ENCODE results near the gene TBC1D16.
"Not testable (repeated sequence)": the region's sequence is repeated elsewhere in the genome, so short reads cannot be mapped to it uniquely, and the experiment has no call there.

Gene TBC1D16

DNA sequence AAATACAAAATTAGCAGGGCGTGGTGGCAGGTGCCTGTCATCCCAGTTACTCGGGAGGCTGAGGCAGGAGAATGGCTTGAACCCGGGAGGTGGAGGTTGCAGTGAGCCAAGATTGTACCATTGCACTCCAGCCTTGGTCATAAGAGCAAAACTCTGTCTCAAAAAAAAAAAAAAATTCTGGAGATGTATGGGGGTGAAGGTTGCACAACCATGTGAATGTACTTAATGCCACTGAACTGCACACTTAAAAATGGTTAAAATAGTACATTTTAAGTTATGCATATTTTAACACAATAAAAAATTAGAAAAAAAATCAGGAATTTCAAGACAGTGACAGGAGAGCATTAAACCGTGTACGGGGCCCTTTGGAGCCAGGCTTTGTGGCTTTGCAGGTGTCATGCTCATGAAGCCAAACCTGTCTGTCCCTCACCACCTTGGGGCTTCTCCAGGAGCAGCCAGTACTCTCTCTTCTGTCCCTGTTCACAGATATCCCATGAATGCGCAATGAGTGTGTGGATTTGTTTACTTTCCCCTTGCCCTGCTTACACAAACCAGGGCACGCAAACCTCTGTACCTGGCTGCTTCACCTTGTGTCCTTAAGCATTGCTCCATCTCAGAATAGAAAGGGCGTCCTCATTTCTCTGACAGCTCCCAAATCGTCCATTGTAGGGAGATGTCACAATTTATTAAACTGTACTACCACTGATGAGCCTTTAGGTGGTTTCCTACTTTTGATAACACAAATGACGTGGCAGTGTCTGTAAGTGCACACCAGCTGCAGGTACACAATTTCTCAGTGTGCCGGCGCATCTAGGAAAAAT is 138.2 kb downstream of the TBC1D16 start:
- DNase-seq, result no peak

- not testable (repeated sequence) for DNase-seq
Observed at GRCh38 chr17:79893457-79893856, 142.2 kb downstream of the TBC1D16 start.

GRCh38 chr17:79892457-79893241 is 143.0 kb downstream of the TBC1D16 start:
- DNase-seq, result no peak

DNA sequence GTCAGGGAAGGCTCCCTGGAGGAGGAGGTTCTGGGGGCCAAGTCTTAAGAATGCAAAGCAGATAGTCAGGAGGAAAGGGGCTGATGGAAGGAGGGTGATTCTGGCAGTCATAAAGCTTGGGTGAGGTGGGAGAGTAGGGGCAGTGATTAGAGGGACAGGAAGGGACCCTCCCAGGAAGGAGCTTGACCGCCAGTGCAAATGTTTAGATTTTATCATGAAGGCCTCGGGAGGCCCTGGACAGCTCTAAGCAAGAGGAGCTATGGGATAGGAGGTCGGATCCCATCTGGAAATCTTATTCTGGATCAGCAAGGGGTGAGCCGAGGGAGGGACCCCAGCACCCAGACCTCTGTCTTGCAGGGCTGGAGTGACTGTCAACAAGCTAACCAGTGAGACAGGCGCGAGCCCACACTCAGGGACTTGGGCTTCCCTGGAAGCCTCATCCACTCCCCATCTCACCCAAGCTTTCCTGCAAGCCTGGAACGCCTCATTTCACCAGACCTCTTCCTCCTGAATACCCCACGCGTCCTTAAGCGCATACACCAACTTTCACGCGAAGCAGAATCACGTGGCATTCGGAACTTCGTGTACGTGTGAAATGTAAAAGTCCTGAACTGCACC is 144.4 kb downstream of the TBC1D16 start:
- DNase-seq, result no peak

- no peak for DNase-seq
Observed at GRCh38 chr17:79890706-79891105, 145.0 kb downstream of the TBC1D16 start.

DNA sequence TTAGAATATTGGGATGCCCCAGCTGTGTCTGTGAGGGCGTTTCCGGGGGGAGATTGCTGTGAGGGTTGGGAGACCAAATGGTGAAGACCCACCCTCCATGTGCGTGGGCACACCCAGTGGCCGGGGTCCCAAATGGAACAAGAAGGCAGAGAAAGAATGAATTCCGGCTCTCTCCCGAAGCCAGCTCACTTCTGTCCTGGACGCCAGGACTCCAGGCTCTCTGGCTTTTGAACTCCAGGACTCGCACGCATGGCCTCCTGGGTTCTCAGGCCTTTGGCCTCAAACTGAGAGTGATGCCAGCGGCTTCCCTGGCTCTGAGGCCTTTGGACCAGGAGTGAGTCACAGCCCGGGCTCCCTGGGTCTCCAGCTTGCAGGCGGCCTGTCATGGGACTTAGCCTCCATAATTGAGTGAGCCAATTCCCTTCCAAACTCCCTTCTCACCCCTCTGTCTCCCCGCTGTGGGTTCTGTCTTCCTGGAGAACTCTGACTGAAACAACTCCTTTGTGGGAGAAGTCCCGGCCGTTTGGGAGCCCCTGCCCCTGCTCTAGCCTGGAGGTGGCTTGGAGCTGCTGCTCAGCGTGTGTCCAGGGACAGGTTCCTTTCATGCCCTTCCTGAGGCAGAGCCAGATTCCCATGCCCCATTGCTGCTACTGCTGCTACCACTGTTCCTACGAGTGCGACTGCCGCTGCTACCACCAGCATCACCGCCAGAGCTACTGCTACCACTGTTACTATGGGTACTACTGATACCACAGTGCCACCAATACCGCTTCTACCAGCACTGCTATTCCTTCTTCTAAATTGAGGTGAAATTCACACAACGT is 146.6 kb downstream of the TBC1D16 start:
- DNase-seq, result no peak

DNA sequence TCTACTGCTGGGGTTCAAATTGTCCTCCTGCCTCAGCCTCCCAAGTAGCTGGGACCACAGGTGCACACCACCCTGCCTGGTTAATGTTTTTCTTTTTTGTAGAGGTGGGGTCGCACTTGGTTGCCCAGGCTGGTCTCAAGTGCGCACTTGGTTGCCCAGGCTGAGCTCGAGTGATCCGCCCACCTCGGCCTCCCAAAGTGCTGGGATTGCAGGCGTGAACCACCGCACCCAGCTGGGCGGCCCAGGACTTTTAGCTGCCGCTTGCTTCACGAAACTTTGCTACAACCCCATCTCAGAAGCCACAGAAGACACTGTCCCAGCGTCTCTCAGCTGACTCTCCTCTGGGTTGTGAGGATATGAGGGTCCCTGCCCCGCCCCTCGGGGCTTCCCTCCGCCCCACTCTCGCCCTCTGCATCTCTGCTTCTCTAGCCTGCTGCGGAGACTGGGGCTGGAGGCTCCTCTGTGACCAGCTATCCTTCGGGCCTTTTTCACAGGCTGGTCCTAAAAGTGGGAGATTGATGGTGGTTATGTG is 147.6 kb downstream of the TBC1D16 start:
- no peak for DNase-seq

DNA sequence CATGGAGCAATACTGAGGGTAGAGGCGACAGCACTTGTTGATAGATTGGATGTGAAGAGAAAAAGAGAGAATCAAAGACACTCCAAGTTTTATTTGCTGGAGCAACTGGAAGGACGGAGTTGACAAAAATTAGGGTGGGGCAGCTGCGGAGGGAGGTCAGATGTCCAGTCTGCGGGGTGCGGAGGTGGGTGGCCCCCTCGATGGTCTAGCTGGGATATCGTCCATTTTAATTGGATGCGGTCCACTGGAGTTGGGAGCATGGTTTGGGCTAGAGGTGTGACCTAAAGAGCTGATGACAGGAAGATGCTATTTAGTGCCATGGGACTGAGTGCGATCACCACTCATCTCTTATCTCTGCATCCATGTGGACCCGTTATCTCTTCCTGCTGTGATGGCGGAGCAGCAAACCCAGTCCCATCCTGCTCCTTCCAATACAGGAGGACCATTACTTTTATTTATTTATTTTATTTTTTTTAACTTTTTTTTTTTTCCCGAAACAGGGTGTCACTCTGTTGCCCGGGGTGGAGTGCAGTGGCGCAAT is 148.2 kb downstream of the TBC1D16 start:
- no peak for DNase-seq

DNA sequence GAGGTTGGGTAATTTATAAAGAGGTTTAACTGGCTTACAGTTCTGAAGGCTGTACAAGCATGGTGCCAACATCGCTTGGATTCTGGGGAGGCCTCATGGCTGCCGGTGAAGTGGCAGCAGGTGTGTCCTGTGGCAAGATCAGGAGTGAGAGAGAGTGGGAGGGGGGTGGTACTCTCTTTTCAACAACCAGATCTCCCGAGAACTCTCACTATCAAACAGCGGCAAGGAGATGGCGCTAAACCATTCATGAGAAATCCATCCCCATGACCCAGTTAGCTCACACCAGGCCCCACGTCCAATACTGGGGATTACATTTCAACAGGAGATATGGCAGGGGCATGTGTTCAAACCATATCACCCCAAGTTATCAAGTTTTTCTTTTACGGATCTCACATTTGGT is 152.5 kb downstream of the TBC1D16 start:
- DNase-seq, result no peak
